Pulmonary artery endothelial cell (primary cell): ENCODE measurements around the gene KIRREL1. TPM values are rescaled to one million over a fixed set of nuclear protein-coding genes. Genes with fewer than 3 reads are reported as not detected.
A peak's percentile ranks its signal among the peaks of the same experiment; 100 is the strongest.

Experiments used
- DNase-seq: peaks from one replicate; pipeline ENCODE4 v3.0.0-alpha.2; 2011; ENCODE audit warnings: low read depth, low spot score
- total RNA-seq: library from RNA; depleted of rRNA; stranded (reverse); fragments of >200 nt; gene quantifications from 2 replicates; pipeline ENCODE4 v1.2.3, GENCODE V29; 2014

KIRREL1 gene
- 35.9 and 42.8 TPM in 2 replicates for total RNA-seq

DNA sequence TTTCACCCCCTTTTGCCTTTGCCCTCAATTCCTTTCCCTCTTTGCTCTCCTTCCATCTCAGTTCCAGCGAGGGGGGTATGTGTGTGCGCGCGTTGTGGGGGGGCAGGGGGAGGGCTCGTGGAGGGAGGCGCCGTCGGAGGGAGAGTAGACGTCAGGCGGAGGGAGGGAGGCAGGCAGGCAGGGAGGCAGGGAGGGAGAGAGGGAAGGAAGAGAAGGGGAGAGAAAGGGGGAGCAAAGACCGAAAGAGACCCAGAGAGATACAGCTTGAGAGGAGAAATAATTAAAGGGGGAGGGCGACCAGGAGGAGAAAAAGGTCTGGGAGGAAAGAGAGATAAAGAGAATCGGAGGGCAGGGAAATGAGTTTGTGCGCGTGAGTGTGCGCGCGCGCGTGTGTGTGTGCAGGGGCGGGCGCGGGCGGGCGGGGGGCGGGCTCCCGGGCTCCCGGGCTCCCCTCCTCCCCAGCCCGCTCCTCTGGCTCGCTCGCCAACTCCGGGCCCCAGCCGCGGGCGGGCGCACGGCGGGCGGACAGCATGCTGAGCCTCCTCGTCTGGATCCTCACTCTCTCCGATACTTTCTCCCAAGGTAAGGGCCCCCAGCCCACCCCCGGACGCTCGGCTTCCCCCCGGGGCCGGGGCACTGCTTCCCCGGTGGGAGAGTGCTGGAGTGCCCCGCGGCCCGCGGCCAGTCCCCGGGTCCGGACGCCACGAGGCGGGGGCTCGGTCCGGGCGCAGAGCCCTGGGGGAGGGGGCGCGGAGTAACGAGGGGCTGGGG is at the start of gene KIRREL1:
Gene KIRREL1 (plus strand): TSS at position 499 of the 771 bp plus-strand sequence. CDS start 32 bp downstream, at position 531.
- no peak for DNase-seq

- DNase-seq: no peak
Observed at GRCh38 chr1:157944663-157945280, 48.7 kb upstream of the KIRREL1 start.

GRCh38 chr1:157948312-157949073 is 45.0 kb upstream of the KIRREL1 start:
- no peak for DNase-seq

DNA sequence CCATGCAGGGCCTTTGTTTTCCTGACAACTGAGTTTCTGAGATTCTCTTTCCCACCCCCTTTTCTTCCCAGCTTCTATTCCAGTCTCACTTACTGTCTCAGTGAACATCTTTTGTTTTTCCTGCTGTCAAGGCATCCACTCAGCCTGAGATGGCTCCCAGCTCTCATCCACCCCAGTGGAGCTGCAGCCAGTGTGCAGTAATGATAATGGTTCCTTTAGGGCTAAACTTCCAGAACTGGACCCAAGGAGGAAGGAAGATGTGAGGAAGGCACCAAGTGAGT is 44.4 kb upstream of the KIRREL1 start:
- DNase-seq: no peak

DNA sequence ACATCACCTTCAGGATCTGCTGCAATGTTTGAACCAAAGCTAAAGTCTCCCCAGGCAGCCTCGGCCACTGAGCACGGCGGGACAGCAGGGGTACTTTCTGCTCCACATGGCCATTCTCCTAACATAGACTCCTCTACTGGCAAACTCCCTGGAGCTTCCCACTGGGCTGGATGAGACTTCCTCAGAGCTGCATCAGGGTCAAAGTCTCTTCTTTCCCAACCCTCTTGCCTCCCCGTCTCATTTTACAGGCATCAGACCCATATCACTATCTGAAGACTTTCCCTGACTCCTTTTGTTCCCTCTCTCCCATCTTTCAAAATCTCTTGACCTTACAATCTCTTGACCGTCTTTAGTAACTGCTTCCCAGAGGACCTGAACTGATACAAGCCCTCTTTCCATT is 42.2 kb upstream of the KIRREL1 start:
- DNase-seq: no peak

DNA sequence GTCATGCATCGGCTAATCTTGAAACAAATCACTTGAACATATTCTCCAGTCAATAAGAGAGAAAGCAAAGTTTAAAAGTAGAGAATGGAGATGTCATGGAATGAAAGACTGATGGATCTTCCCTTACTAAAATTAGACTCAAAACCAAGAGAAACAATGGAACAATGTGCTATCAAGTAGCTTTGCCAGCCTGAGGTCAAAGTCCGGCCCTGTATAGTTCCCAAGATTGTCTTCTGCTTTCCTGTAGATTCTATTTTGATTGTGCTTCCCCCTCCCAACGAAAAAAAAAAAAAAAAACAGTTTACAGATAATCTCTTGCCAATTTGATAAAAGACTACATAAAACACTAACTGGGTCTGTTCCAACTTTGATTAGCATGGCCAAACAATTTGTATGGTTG is 40.8 kb upstream of the KIRREL1 start:
- DNase-seq: no peak

DNA sequence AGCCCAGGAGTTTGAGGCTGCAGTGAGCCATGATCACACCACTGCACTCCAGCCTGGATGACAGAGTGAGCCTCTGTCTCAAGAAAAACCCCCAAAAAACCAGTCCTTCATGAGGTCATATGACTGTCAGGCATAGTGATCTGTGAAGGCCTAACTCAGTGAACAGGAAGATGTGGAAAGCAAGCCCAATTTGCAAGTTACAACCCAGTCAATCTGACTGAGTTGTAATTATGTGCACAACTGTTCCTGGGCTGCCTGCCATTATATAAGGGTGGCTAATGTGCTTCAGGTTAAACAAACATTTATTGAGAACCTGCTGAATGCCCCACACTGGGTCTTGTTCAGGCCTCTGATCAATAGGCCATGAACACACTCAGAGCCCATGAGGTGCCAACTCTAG is 38.2 kb upstream of the KIRREL1 start:
- no peak for DNase-seq

DNA sequence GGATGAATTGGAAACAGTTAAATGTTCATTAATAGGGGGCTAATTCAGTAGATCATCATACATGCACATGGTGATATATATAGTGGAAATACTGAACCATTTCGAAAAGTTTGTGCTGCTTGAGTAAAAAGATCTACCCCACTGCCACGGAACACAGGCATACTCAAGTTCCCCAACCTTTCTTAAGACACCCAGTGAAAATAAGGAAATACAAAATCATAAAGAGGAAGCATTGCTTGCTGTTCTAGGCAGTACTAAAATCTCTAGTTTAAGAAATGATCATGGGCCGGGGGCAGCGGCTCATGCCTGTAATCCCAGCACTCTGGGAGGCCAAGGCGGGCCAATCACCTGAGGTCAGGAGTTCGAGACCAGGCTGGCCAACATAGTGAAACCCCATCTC is 37.6 kb upstream of the KIRREL1 start:
- no peak for DNase-seq

DNA sequence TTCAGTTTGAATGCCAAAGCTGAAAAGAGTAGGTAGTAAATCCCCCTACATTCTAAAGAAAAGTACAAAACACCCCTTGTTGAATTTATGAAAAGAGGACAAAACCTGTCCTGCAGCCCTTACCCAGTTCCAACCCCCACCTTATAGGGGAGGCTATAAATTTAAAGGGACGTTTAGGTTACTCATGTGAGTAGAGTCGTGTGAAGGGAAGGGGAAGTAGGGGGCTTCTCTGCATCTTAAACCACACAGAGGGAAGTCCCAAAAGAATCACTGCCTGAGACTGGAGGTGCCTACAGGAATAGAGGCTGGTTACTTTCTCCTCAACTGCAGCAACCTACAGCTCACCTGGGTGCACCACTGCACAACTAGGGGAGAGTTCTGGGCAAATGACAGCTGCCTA is 36.7 kb upstream of the KIRREL1 start:
- DNase-seq: no peak

- DNase-seq: no peak
Observed at GRCh38 chr1:157958263-157958662, 35.2 kb upstream of the KIRREL1 start.

GRCh38 chr1:157959750-157960149 is 33.7 kb upstream of the KIRREL1 start:
- DNase-seq: no peak

GRCh38 chr1:157960773-157961172 is 32.7 kb upstream of the KIRREL1 start:
- no peak for DNase-seq

- DNase-seq: no peak
Observed at GRCh38 chr1:157961805-157962762, 31.4 kb upstream of the KIRREL1 start.

DNA sequence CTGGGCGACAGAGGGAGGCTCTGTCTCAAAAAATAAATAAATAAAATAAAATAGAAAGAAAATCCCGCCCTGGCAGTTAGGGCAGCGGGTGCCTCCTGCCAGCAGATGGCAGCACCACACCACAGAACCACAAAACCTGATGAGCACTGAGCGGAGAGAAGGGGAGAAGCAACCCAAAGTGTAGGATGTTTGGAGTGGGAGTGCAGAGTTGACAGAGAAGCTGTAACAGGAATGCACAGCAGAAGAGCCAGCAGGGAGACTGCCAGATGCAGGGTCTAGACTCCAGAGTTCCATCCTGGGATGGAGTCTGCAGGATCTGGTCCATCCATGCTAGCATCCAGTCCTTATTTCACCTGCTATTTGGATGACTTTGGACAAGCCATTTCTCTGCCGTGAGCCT is 29.7 kb upstream of the KIRREL1 start:
- no peak for DNase-seq

GRCh38 chr1:157965584-157965983 is 27.9 kb upstream of the KIRREL1 start:
- DNase-seq: no peak

- no peak for DNase-seq
Observed at GRCh38 chr1:157966031-157966537, 27.4 kb upstream of the KIRREL1 start.

DNA sequence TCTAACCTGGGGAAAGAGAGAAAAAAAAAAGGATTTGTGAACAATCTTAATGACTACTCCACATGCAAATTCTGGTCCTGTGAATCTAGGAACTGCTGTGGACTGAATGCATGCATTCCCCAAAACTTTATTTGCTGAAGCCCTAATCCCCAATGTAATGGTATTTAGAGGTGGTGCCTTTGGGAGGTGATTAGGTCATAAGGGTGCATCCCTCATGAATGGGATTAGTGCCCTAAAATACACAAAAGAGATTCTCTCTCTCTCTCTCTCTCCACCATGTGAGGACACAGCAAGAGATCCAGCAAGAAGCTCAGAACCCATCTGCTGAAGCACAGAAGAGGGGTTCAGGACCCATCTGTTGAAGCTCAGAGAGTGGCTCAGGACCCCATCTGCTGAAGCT is 26.2 kb upstream of the KIRREL1 start:
- DNase-seq: no peak

DNA sequence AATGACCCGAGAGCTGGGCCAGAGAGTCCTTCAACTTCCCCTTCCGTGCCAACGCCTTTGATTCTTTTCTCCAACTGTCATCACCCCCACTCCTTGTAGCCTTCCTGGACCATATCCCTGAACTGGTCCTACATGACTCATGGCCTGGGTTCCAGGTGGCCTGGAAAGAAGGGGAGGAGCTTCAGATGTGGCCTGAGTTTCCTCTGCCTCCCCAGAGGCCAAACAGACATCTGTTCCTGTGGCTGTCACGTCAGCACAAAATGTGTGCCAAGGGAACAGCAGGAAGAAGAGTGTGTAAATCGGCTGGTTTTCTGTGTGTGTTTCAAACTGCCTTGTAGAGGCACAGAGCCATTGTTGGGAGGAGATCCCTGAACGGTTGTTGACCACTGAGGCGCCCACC is 24.9 kb upstream of the KIRREL1 start:
- DNase-seq: no peak

DNA sequence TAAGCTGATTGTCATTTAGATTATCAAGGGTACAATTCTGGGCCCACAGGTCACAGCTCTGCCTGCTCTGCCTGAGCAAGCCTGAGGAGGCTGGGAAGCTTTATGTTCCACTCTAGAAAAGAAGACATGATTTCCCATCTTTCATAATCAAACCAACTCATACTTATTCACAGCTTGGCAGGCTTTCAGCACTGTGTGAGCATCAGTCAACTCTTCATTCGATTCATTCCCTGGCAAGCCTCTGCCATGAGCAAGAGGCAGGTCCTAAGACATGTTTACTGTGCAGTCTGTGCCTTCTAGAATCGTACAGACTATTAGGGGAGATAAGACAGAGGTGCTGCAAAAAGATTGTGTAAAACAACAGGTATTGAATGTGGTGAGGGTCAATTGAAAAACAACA is 24.5 kb upstream of the KIRREL1 start:
- DNase-seq: no peak

GRCh38 chr1:157969697-157970485 is 23.6 kb upstream of the KIRREL1 start:
- peak; percentile 67 for DNase-seq
